Pancreas (tissue), 10 donors: ENCODE measurements around the gene PSPC1. TPM values are rescaled to one million over a fixed set of nuclear protein-coding genes. Genes with fewer than 3 reads are reported as not detected.

Experiments
- ATAC-seq, 4 donors: fragments of 200-7000 bp; cut with Tn5 transposase; one replicate each; pipeline versions ENCODE4 v1.8.0 to v1.9.1; 2020; ENCODE audit warnings: mild to moderate bottlenecking in 4 of 4, moderate library complexity in 4 of 4
- DNase-seq, 6 donors: peaks; one replicate each; pipeline ENCODE4 v3.0.0-alpha.2; 2020
- FAIRE-seq: peaks from 2 replicates; lab custom pipeline; 2012; peaks lifted over from hg19 to GRCh38; lab: Jason Lieb, UNC
- H3K27ac ChIP-seq, 4 donors: fragments of 200-600 bp; sonication (generic); 1 replicate in 3 of 4; 2 replicates in 1 of 4; pipeline versions ENCODE4 v1.5.0 to v1.8.0; 2020
- H3K27me3 ChIP-seq, 4 donors: fragments of 200-600 bp; one replicate each; pipeline ENCODE4 v1.8.0; 2021
- H3K36me3 ChIP-seq, 3 donors: fragments of 200-600 bp; sonication (generic) in 1 of 3; one replicate each; pipeline versions ENCODE4 v1.5.0 to v1.8.0; 2020 to 2021
- H3K4me1 ChIP-seq, 3 donors: fragments of 200-600 bp; one replicate each; pipeline ENCODE4 v1.8.0; 2021
- H3K4me3 ChIP-seq, 4 donors: fragments of 200-600 bp; sonication (generic) in 2 of 4; one replicate each; pipeline versions ENCODE4 v1.5.0 to v1.8.0; 2020 to 2021
- H3K9me3 ChIP-seq, 4 donors: fragments of 200-600 bp; one replicate each; pipeline ENCODE4 v1.8.0; 2021
- CTCF ChIP-seq, 4 donors: fragments of 200-600 bp; sonication (generic) in 3 of 4; IDR thresholded peaks; one replicate each; pipeline versions ENCODE4 v1.5.0 to v1.8.0; 2021; ENCODE audit warnings: antibody characterized with exemption in 4 of 4
- WGBS, 2 donors: extraction: QIAGEN DNeasy Blood & Tissue Kit; methylation state at CpG; one replicate each; pipeline ENCODE4 v1.1.7; 2013; 5-methylcytosine and 5-hydroxymethylcytosine counted together
- intact Hi-C, 3 donors: fragments of 100-400 bp; cut with DNase I; formaldehyde crosslinking; loops; one replicate each; pipeline versions ENCODE4 v1.11.1 to v1.14.2; 2022
- polyA plus RNA-seq, 2 donors: library from polyadenylated mRNA; stranded (reverse); fragments of 200-250 nt; gene quantifications; one replicate each; pipeline ENCODE4 v1.2.3, GENCODE V29; 2013
- total RNA-seq, 6 donors: library from RNA; stranded (reverse); fragmentation: NEBNext Ultra II Directional in 4 of 6; extraction: Animal tissue kit (Norgen Biotek cat#: 25700) in 4 of 6; gene quantifications; one replicate each; pipeline versions ENCODE4 v1.2.1 to v1.2.4, GENCODE V29; 2021 to 2023
- donor health status: healthy with polysubstance abuse.
- donor health status: DM: no; HTN: no; CAD: no; lungs with moderate emphysema.
- donor health status: DM: no; HTN: no; CAD: no.
- donor health status: control.
- donor health status: control.
- donor health status: Bipolar disorder and iron deficiency.
- donor health status: DM: yes; HTN: yes; CAD: no.
- donor health status: DM: no; HTN: no; CAD: no.
- donor health status: DM: no; HTN: no; CAD: no.
- donor health status: DM: yes; HTN: yes; CAD: no.

Gene PSPC1
- total and polyA plus RNA-seq, 8 donors: 14.2 to 22.7 (median 17.6) TPM

- H3K36me3 ChIP-seq: peaks cover 0 to 24% (median 7%) of the 10 kb centered on the region in 3 donors
- no peak for ATAC-seq
- no peaks in the 10 kb centered on the region for H3K9me3 ChIP-seq
- H3K27ac ChIP-seq: no peak overlapping the region
- intact Hi-C loops: no loop called here
- TF ChIP-seq CTCF (IDR thresholded peaks at IDR 0.05): no peak
- H3K4me3 ChIP-seq: no peak overlapping the region
- no peaks in the 10 kb centered on the region for H3K27me3 ChIP-seq
- no peak for DNase-seq
- no peak for FAIRE-seq
- peaks cover 0 to 10% (median 0%) of the 10 kb centered on the region in 3 donors for H3K4me1 ChIP-seq
- WGBS, 2 donors: 93 to 97% methylated on average over 2 of the region's 2 CpGs
These were observed 12.9 kb downstream of the PSPC1 start for GRCh38 chr13:19769854-19770253.

- no peak for FAIRE-seq
- Histone ChIP-seq H3K4me3 (no peak overlapping the region), H3K27ac (no peak overlapping the region), H3K4me1 (peaks cover 0 to 10% (median 0%) of the 10 kb centered on the region in 3 donors), H3K27me3 (no peaks in the 10 kb centered on the region), H3K36me3 (peaks cover 0 to 24% (median 7%) of the 10 kb centered on the region in 3 donors), H3K9me3 (no peaks in the 10 kb centered on the region)
- ATAC-seq: peak in 1 of 4 donors; percentile 31
- 76 to 87% methylated on average over 2 of the region's 2 CpGs for WGBS, 2 donors
- DNase-seq: no peak
- TF ChIP-seq CTCF (IDR thresholded peaks at IDR 0.05): no peak
- intact Hi-C loops: no loop called here
These were observed 14.8 kb downstream of the PSPC1 start for GRCh38 chr13:19767966-19768365.

- Histone ChIP-seq H3K4me1 (peaks cover 0 to 10% (median 0%) of the 10 kb centered on the region in 3 donors), H3K9me3 (no peaks in the 10 kb centered on the region), H3K4me3 (no peak overlapping the region), H3K27ac (no peak overlapping the region), H3K27me3 (no peaks in the 10 kb centered on the region), H3K36me3 (peaks cover 0 to 15% (median 2%) of the 10 kb centered on the region in 3 donors)
- TF ChIP-seq CTCF (IDR thresholded peaks at IDR 0.05): no peak
- 59 to 60% methylated on average over 5 of the region's 5 CpGs for WGBS, 2 donors
- FAIRE-seq (no peak), ATAC-seq (peak in 1 of 4 donors; percentile 38), DNase-seq (no peak)
- intact Hi-C loops: no loop called here
These were observed 16.2 kb downstream of the PSPC1 start for GRCh38 chr13:19766591-19766990.

- no peak overlapping the region for H3K27ac ChIP-seq
These were observed 18.5 kb downstream of the PSPC1 start for GRCh38 chr13:19764237-19764636.

More at GRCh38 chr13:19764237-19764636, 18.5 kb downstream of the PSPC1 start:
- 94 to 99% methylated on average over 2 of the region's 2 CpGs for WGBS, 2 donors
- no peaks in the 10 kb centered on the region for H3K36me3 ChIP-seq
- FAIRE-seq (no peak), ATAC-seq (no peak), DNase-seq (no peak)
- H3K27me3 ChIP-seq: no peaks in the 10 kb centered on the region
- peaks cover 0 to 10% (median 0%) of the 10 kb centered on the region in 3 donors for H3K4me1 ChIP-seq
- H3K4me3 ChIP-seq: no peak overlapping the region
- intact Hi-C loops: no loop called here
- TF ChIP-seq CTCF (IDR thresholded peaks at IDR 0.05): no peak
- H3K9me3 ChIP-seq: no peaks in the 10 kb centered on the region
